GM12872 (cell line): ENCODE results near the gene SNAPC4.

Experiments
- CTCF ChIP-seq: IDR thresholded peaks from 3 replicates; pipeline ENCODE4 v1.5.1; 2011; ENCODE audit warnings: low read depth, mild to moderate bottlenecking, low read length, moderate library complexity; ENCODE audit not compliant: insufficient read depth

The SNAPC4 gene

GRCh38 chr9:136403915-136404800 is 4.2 kb upstream of the SNAPC4 start:
- TF ChIP-seq CTCF: no peak

- no peak for TF ChIP-seq CTCF
These were observed 3.6 kb upstream of the SNAPC4 start for GRCh38 chr9:136403538-136403914.

GRCh38 chr9:136402067-136402466 is 2.1 kb upstream of the SNAPC4 start:
- TF ChIP-seq CTCF: no peak

- TF ChIP-seq CTCF: no peak
These were observed 1.4 kb upstream of the SNAPC4 start for GRCh38 chr9:136401173-136401922.

- no peak for TF ChIP-seq CTCF
These were observed 563 bp downstream of the SNAPC4 start for GRCh38 chr9:136399176-136400037.

GRCh38 chr9:136398286-136398685 is 1.7 kb downstream of the SNAPC4 start:
- TF ChIP-seq CTCF: no peak

GRCh38 chr9:136397643-136398042 is 2.3 kb downstream of the SNAPC4 start:
- no peak for TF ChIP-seq CTCF
